ENCODE results near the gene SEC22A.

- TF ChIP-seq POLR2A (IDR thresholded peaks at IDR 0.05), result no peak
- TF ChIP-seq, protein P1, sequence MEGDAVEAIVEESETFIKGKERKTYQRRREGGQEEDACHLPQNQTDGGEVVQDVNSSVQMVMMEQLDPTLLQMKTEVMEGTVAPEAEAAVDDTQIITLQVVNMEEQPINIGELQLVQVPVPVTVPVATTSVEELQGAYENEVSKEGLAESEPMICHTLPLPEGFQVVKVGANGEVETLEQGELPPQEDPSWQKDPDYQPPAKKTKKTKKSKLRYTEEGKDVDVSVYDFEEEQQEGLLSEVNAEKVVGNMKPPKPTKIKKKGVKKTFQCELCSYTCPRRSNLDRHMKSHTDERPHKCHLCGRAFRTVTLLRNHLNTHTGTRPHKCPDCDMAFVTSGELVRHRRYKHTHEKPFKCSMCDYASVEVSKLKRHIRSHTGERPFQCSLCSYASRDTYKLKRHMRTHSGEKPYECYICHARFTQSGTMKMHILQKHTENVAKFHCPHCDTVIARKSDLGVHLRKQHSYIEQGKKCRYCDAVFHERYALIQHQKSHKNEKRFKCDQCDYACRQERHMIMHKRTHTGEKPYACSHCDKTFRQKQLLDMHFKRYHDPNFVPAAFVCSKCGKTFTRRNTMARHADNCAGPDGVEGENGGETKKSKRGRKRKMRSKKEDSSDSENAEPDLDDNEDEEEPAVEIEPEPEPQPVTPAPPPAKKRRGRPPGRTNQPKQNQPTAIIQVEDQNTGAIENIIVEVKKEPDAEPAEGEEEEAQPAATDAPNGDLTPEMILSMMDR (IDR thresholded peaks at IDR 0.05), result no peak
These were observed 82.1 kb downstream of the SEC22A start for GRCh38 chr3:123283657-123284398.
